A549 (cell line): Measurements from ENCODE around the gene PDE4D. TPM values are rescaled to one million over a fixed set of nuclear protein-coding genes. Genes with fewer than 3 reads are reported as not detected.

Source experiments
- ATAC-seq, 2 experiments: fragments of 200-7000 bp in 1 of 2; fragments of >200 bp in 1 of 2; cut with Nextera tagmentation in 1 of 2; cut with Tn5 transposase in 1 of 2; 3 replicates each; pipeline versions ENCODE4 v1.8.0 to v1.9.1; 2018 to 2020; ENCODE audit warnings: mild to moderate bottlenecking in 1 of 2, moderate library complexity in 1 of 2
- CTCF ChIA-PET: fragments of 300-600 bp; sonication (Branson Sonifier 250); formaldehyde crosslinking; extraction: SDS; loops from one replicate; lab custom pipeline; 2021; ENCODE audit warnings: antibody characterized with exemption, inconsistent platforms; lab: Yijun Ruan, JAX
- POLR2A ChIA-PET: fragments of 350-600 bp; formaldehyde crosslinking; extraction: SDS; loops from one replicate; lab custom pipeline; 2021; ENCODE audit warnings: antibody characterized with exemption, inconsistent platforms; lab: Yijun Ruan, JAX
- DNase-seq, 2 experiments: peaks; one replicate each; pipeline versions ENCODE4 v3.0.0 to v3.0.0-alpha.2; 2011 to 2016; ENCODE audit warnings: low read depth in 1 of 2, low spot score in 1 of 2
- FAIRE-seq: peaks from 2 replicates; lab custom pipeline; 2011; peaks lifted over from hg19 to GRCh38; lab: Jason Lieb, UNC
- H3K27ac ChIP-seq, 2 experiments: fragments of >200 bp; sonication (Bioruptor Twin); formaldehyde crosslinking; 3 replicates each; pipeline ENCODE4 v1.5.1; 2016 to 2017
- H3K4me1 ChIP-seq: fragments of >200 bp; sonication (Bioruptor Twin); formaldehyde crosslinking; 3 replicates; pipeline ENCODE4 v1.6.1; 2016
- H3K4me2 ChIP-seq: fragments of >200 bp; sonication (Bioruptor Twin); formaldehyde crosslinking; 3 replicates; pipeline ENCODE4 v1.6.1; 2016
- H3K4me3 ChIP-seq: fragments of >200 bp; sonication (Bioruptor Twin); formaldehyde crosslinking; 3 replicates; pipeline ENCODE4 v1.5.1; 2016
- H3K9me3 ChIP-seq: fragments of >200 bp; sonication (Bioruptor Twin); formaldehyde crosslinking; 3 replicates; pipeline ENCODE4 v1.6.1; 2016
- CBX2 ChIP-seq: fragments of 200-600 bp; sonication (generic); IDR thresholded peaks from 2 replicates; pipeline ENCODE4 v1.6.1; 2016; ENCODE audit warnings: low read depth, mild to moderate bottlenecking, borderline replicate concordance
- CEBPB ChIP-seq, 2 experiments: fragments of >200 bp in 1 of 2; sonication (Bioruptor Twin) in 1 of 2; formaldehyde crosslinking in 1 of 2; IDR thresholded peaks; 2 replicates each; pipeline ENCODE4 v1.6.1; 2012 to 2016
- CHD4 ChIP-seq: fragments of 200-600 bp; sonication (generic); IDR thresholded peaks from 2 replicates; pipeline ENCODE4 v1.6.1; 2016; ENCODE audit warnings: antibody characterized with exemption, mild to moderate bottlenecking, borderline replicate concordance
- EHMT2 ChIP-seq: fragments of 200-600 bp; sonication (generic); IDR thresholded peaks from 2 replicates; pipeline ENCODE4 v1.6.1; 2016; ENCODE audit warnings: antibody characterized with exemption, low read depth, mild to moderate bottlenecking, moderate library complexity
- ESRRA ChIP-seq: fragments of 150-350 bp; IDR thresholded peaks from 2 replicates; pipeline ENCODE4 v1.6.1; 2014; ENCODE audit warnings: mild to moderate bottlenecking, low read length, borderline replicate concordance
- FOXS1 ChIP-seq: fragments of 250-450 bp; sonication (Bioruptor Pico); IDR thresholded peaks from 2 replicates; pipeline ENCODE4 v1.5.0; 2020; ENCODE audit warnings: mild to moderate bottlenecking, moderate library complexity
- MAZ ChIP-seq: fragments of 150-350 bp; IDR thresholded peaks from 2 replicates; pipeline ENCODE4 v1.6.1; 2014; ENCODE audit warnings: antibody characterized with exemption, low read depth, low read length, borderline replicate concordance
- PHF8 ChIP-seq: fragments of 200-600 bp; sonication (generic); IDR thresholded peaks from 2 replicates; pipeline ENCODE4 v1.6.1; 2016; ENCODE audit warnings: low read depth, mild to moderate bottlenecking, antibody characterized with exemption, moderate library complexity, borderline replicate concordance
- POLR2AphosphoS2 ChIP-seq: conservative IDR thresholded peaks from 2 replicates; pipeline ENCODE4 v1.6.1; 2012; ENCODE audit warnings: low read length, improper control_type of control experiment, inconsistent platforms
- RCOR1 ChIP-seq: fragments of 150-350 bp; IDR thresholded peaks from 2 replicates; pipeline ENCODE4 v1.6.1; 2014; ENCODE audit warnings: antibody characterized with exemption, low read length, low read depth
- RFX5 ChIP-seq: fragments of 450-650 bp; IDR thresholded peaks from 2 replicates; pipeline ENCODE4 v1.7.1; 2014; ENCODE audit warnings: antibody characterized with exemption, mild to moderate bottlenecking, moderate library complexity
- RNF2 ChIP-seq: fragments of 200-600 bp; sonication (generic); IDR thresholded peaks from 2 replicates; pipeline ENCODE4 v1.6.1; 2016; ENCODE audit warnings: low read depth, mild to moderate bottlenecking, antibody characterized with exemption, moderate library complexity, borderline replicate concordance
- SMC3 ChIP-seq: fragments of >200 bp; sonication (Bioruptor Twin); formaldehyde crosslinking; IDR thresholded peaks from 3 replicates; pipeline ENCODE4 v1.6.1; 2018; ENCODE audit warnings: inconsistent platforms
- TFCP2L1 ChIP-seq: fragments of 250-450 bp; sonication (Bioruptor Pico); IDR thresholded peaks from 2 replicates; pipeline ENCODE4 v1.5.0; 2021; ENCODE audit warnings: mild to moderate bottlenecking
- ZC3H11A ChIP-seq: fragments of 450-650 bp; IDR thresholded peaks from 2 replicates; pipeline ENCODE4 v1.6.1; 2014; ENCODE audit warnings: antibody characterized with exemption, mild to moderate bottlenecking
- ZSCAN20 ChIP-seq: fragments of 250-450 bp; sonication (Bioruptor Pico); IDR thresholded peaks from 2 replicates; pipeline ENCODE4 v1.8.0; 2022; ENCODE audit warnings: mild to moderate bottlenecking, moderate library complexity
- WGBS: methylation state at CpG from one replicate; pipeline ENCODE4 v1.1.6; 2017; ENCODE audit errors: missing lambda C conversion rate; 5-methylcytosine and 5-hydroxymethylcytosine counted together
- polyA plus RNA-seq, 4 experiments: library from polyadenylated mRNA; depleted of rRNA in 3 of 4; stranded (reverse); fragments of >200 nt; fragmentation: RNase III in 1 of 4; extraction: RNeasy Plus Mini Kit Qiagen cat#74134 plus additional on column Dnase treatment in 1 of 4; gene quantifications; 2 replicates in 3 of 4; 3 replicates in 1 of 4; pipeline ENCODE4 v1.2.3, GENCODE V29; 2011 to 2017
- TF ChIP-seq, protein P1 (sequence below): fragments of 250-450 bp; sonication (Bioruptor Pico); IDR thresholded peaks from 2 replicates; pipeline ENCODE4 v1.5.0; 2020; ENCODE audit warnings: low read depth, mild to moderate bottlenecking, moderate library complexity
- TF ChIP-seq, protein P2 (sequence below): fragments of 200-600 bp; sonication (generic); IDR thresholded peaks from 2 replicates; pipeline ENCODE4 v1.6.1; 2016; ENCODE audit warnings: antibody characterized with exemption, mild to moderate bottlenecking, moderate library complexity

PDE4D gene
- polyA plus RNA-seq, 2 of the 4 experiments (the other 2 are of a cell fraction): 74.0 to 213 TPM

DNA sequence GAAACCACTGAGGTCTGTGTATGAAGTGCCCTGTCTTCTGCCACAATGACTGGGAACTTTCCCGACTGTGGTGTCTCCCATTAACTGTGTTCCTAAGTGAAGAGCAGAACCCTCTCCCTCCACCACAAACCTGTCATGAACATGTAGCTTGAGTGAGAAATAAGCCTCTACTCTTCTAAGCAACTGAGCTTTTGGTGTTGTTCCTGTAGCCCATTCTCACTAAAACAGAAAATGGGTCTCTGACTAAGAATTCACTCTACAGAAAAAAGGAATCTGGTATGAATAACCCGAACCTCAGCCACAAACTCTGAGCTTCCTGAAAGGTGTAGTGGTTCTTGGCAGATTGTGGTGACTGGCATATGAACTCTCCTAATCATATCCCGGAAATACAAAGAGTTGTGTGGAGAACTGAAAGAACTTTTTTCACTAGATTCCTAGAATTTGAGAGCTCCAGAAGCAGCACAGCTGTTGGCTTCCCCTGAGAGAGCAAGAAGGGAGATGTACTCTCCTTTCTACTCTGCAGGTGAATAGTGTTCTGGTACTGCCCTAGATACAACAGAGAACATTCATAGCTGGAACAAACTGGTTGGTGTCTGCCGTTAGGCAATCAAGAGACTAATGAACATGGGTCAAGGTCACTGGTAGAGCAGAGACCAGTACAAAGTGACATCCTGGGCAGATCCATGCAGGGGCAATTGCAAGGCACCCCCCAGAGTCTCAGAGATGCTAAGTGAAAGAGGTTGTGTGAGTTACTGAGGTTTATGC is 283.8 kb downstream of the PDE4D start:
- POLR2A ChIA-PET: no interaction called here
- peak in 1 of 2 experiments; percentile 32; a peak in 3 of 6 replicates for ATAC-seq
- TF ChIP-seq CHD4 (no peak), ESRRA (no peak), EHMT2 (no peak), ZSCAN20 (CRISPR knock-in tag) (no peak), CEBPB (IDR thresholded peaks at IDR 0.05) (no peak), TFCP2L1 (CRISPR knock-in tag) (no peak)
- TF ChIP-seq, protein P1, sequence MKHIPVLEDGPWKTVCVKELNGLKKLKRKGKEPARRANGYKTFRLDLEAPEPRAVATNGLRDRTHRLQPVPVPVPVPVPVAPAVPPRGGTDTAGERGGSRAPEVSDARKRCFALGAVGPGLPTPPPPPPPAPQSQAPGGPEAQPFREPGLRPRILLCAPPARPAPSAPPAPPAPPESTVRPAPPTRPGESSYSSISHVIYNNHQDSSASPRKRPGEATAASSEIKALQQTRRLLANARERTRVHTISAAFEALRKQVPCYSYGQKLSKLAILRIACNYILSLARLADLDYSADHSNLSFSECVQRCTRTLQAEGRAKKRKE: no peak
- TF ChIP-seq, all 56 proteins: peak for 0
- H3K4me2 ChIP-seq: no peak overlapping the region
- CTCF ChIA-PET: interaction anchor here (0.8 to 1.6 kb wide), 6 partner anchors 9 to 52 kb away, joined by 3 to 6 read pairs (median 3); no protein-coding TSS in a partner anchor
- peaks cover 22% of the 10 kb centered on the region for H3K4me1 ChIP-seq
- H3K27ac ChIP-seq: peak overlapping the region in 1 of 2 experiments; percentile 9; a peak in 1 of 6 replicates
- FAIRE-seq (no peak), DNase-seq (no peak)
- no peaks in the 10 kb centered on the region for H3K9me3 ChIP-seq
- H3K4me3 ChIP-seq: no peak overlapping the region
- WGBS: 83% methylated on average over 4 of the region's 4 CpGs

DNA sequence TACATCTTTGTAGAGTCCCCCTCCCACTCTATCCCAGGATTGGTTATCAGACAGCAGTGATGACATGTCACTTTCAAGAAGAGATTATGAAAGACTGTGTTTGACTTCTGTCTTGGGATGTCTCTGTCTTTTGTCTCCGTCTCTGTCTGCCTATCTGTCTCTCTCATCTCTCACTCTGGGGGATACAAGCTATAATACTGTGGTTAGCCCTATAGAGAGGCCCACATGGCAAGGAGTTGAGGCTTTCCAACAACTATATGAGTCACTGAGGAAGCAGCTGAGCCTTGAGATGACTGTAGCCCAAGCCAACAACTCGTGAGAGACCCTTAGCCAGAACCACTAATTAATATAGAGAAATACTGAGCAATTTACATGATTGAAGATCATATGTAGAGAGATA is 284.8 kb downstream of the PDE4D start:
- Histone ChIP-seq H3K4me2 (no peak overlapping the region), H3K27ac (no peak overlapping the region), H3K9me3 (no peaks in the 10 kb centered on the region), H3K4me3 (no peak overlapping the region), H3K4me1 (peaks cover 26% of the 10 kb centered on the region)
- WGBS: 82% methylated on average over 2 of the region's 2 CpGs
- FAIRE-seq (no peak), DNase-seq (no peak), ATAC-seq (peak in 1 of 2 experiments; percentile 27; a peak in 1 of 6 replicates)
- ChIA-PET POLR2A (no interaction called here), CTCF (interaction anchor here (0.6 to 1.2 kb wide), 4 partner anchors 15 to 464 kb away, joined by 3 to 4 read pairs (median 3); no protein-coding TSS in a partner anchor)
- TF ChIP-seq TFCP2L1 (CRISPR knock-in tag) (no peak), RFX5 (no peak), FOXS1 (CRISPR knock-in tag) (no peak), ZC3H11A (no peak), PHF8 (no peak), RCOR1 (no peak), MAZ (no peak), SMC3 (no peak), POLR2AphosphoS2 (no peak), CBX2 (no peak), RNF2 (no peak), EHMT2 (no peak)
- TF ChIP-seq, protein P2, sequence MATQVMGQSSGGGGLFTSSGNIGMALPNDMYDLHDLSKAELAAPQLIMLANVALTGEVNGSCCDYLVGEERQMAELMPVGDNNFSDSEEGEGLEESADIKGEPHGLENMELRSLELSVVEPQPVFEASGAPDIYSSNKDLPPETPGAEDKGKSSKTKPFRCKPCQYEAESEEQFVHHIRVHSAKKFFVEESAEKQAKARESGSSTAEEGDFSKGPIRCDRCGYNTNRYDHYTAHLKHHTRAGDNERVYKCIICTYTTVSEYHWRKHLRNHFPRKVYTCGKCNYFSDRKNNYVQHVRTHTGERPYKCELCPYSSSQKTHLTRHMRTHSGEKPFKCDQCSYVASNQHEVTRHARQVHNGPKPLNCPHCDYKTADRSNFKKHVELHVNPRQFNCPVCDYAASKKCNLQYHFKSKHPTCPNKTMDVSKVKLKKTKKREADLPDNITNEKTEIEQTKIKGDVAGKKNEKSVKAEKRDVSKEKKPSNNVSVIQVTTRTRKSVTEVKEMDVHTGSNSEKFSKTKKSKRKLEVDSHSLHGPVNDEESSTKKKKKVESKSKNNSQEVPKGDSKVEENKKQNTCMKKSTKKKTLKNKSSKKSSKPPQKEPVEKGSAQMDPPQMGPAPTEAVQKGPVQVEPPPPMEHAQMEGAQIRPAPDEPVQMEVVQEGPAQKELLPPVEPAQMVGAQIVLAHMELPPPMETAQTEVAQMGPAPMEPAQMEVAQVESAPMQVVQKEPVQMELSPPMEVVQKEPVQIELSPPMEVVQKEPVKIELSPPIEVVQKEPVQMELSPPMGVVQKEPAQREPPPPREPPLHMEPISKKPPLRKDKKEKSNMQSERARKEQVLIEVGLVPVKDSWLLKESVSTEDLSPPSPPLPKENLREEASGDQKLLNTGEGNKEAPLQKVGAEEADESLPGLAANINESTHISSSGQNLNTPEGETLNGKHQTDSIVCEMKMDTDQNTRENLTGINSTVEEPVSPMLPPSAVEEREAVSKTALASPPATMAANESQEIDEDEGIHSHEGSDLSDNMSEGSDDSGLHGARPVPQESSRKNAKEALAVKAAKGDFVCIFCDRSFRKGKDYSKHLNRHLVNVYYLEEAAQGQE: no peak
